GM12874 (cell line): ENCODE results near the gene SLC9A9.

ENCODE experiments used
- CTCF ChIP-seq: IDR thresholded peaks from 2 replicates; pipeline ENCODE4 v1.5.1; 2011; ENCODE audit warnings: low read depth, mild to moderate bottlenecking, control low read depth, low read length, moderate library complexity; ENCODE audit not compliant: insufficient read depth

SLC9A9 gene

GRCh38 chr3:143700431-143700975 is 147.8 kb downstream of the SLC9A9 start:
- no peak for TF ChIP-seq CTCF

- no peak for TF ChIP-seq CTCF
Observed at GRCh38 chr3:143699424-143699823, 148.8 kb downstream of the SLC9A9 start.

GRCh38 chr3:143698682-143699303 is 149.5 kb downstream of the SLC9A9 start:
- no peak for TF ChIP-seq CTCF

- TF ChIP-seq CTCF = no peak
Observed at GRCh38 chr3:143697975-143698374, 150.3 kb downstream of the SLC9A9 start.

GRCh38 chr3:143693506-143693905 is 154.8 kb downstream of the SLC9A9 start:
- no peak for TF ChIP-seq CTCF

GRCh38 chr3:143686638-143687197 is 161.6 kb downstream of the SLC9A9 start:
- TF ChIP-seq CTCF = no peak

GRCh38 chr3:143685491-143685890 is 162.8 kb downstream of the SLC9A9 start:
- no peak for TF ChIP-seq CTCF
